Fibroblast of lung (primary cell): ENCODE data around the gene KCNQ1OT1.

Experiments used
- CTCF ChIP-seq, 2 donors: IDR thresholded peaks in 1 of 2; conservative IDR thresholded peaks in 1 of 2; 1 replicate in 1 of 2; 2 replicates in 1 of 2; pipeline ENCODE4 v1.5.1; 2011 to 2012; ENCODE audit warnings: low read length in 2 of 2, control low read depth in 1 of 2, inconsistent platforms in 1 of 2, low read depth in 1 of 2, mild to moderate bottlenecking in 1 of 2
- EZH2 ChIP-seq: IDR thresholded peaks from 2 replicates; pipeline ENCODE4 v1.5.1; 2012; ENCODE audit warnings: low read length, control low read depth, mild to moderate bottlenecking; ENCODE audit errors: missing control alignments

GRCh38 chr11:2706321-2706720, 6.5 kb upstream of the KCNQ1OT1 start:
- TF ChIP-seq CTCF (conservative IDR thresholded peaks at IDR 0.05 in 1 of 2, IDR thresholded peaks at IDR 0.05 in 1 of 2; ENCODE audit: low read depth in 1 of 2, low read length in 2 of 2) (no peak), EZH2 (no peak)
